ENCODE results near the gene DKK3. TPM values are rescaled to one million over a fixed set of nuclear protein-coding genes. Genes with fewer than 3 reads are reported as not detected.

Gene DKK3
- polyA plus RNA-seq, 3 donors = not detected

- H3K79me2 ChIP-seq (ENCODE audit: insufficient read depth, low read length) = no peaks in the 10 kb centered on the region
- H3K9ac ChIP-seq (ENCODE audit: insufficient read depth, low read length, poor library complexity, severe bottlenecking) = no peak overlapping the region
- H3K4me1 ChIP-seq (ENCODE audit: control insufficient read depth in 1 of 2, insufficient read depth in 2 of 2, low read length in 2 of 2) = no peaks in the 10 kb centered on the region
- H3K27ac ChIP-seq (ENCODE audit: low read depth in 1 of 2, low read length in 2 of 2) = no peak overlapping the region
- Mint-ChIP-seq H3K27ac (no peak overlapping the region), H3K9me3 (peaks cover 0 to 3% (median 0%) of the 10 kb centered on the region in 7 donors), H3K27me3 (ENCODE audit: low read depth in 3 of 3) (peaks cover 0 to 4% (median 2%) of the 10 kb centered on the region in 3 donors), H3K36me3 (no peaks in the 10 kb centered on the region), H3K4me3 (no peak overlapping the region), H3K4me1 (peaks cover 4% of the 10 kb centered on the region)
- no peak for DNase-seq
- no peak overlapping the region for H3K4me3 ChIP-seq (replicated peaks in 1 of 3; ENCODE audit: low read depth in 2 of 3, low read length in 3 of 3)
- no peaks in the 10 kb centered on the region for H4K20me1 ChIP-seq (ENCODE audit: insufficient read depth, low read length)
- TF ChIP-seq, protein P1, sequence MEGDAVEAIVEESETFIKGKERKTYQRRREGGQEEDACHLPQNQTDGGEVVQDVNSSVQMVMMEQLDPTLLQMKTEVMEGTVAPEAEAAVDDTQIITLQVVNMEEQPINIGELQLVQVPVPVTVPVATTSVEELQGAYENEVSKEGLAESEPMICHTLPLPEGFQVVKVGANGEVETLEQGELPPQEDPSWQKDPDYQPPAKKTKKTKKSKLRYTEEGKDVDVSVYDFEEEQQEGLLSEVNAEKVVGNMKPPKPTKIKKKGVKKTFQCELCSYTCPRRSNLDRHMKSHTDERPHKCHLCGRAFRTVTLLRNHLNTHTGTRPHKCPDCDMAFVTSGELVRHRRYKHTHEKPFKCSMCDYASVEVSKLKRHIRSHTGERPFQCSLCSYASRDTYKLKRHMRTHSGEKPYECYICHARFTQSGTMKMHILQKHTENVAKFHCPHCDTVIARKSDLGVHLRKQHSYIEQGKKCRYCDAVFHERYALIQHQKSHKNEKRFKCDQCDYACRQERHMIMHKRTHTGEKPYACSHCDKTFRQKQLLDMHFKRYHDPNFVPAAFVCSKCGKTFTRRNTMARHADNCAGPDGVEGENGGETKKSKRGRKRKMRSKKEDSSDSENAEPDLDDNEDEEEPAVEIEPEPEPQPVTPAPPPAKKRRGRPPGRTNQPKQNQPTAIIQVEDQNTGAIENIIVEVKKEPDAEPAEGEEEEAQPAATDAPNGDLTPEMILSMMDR (IDR thresholded peaks at IDR 0.05) = peak; percentile 24
- H3K4me2 ChIP-seq (replicated peaks; ENCODE audit: extremely low read depth, low read length, poor library complexity, severe bottlenecking) = no peak overlapping the region
- intact Hi-C loops (cut with micrococcal nuclease) = no loop called here
- WGBS (ENCODE audit: insufficient coverage) = no CpG with 5 or more reads among the region's 1 CpG
- no peaks in the 10 kb centered on the region for H3K36me3 ChIP-seq (replicated peaks in 1 of 2; ENCODE audit: control insufficient read depth in 1 of 2, insufficient read depth in 2 of 2, low read length in 2 of 2)
- H3K27me3 ChIP-seq (ENCODE audit: control insufficient read depth in 2 of 2, insufficient read depth in 2 of 2, low read length in 2 of 2) = no peaks in the 10 kb centered on the region
- H3K9me3 ChIP-seq (replicated peaks in 1 of 2; ENCODE audit: control insufficient read depth in 1 of 2, insufficient read depth in 1 of 2, low read length in 2 of 2) = no peaks in the 10 kb centered on the region
- no peak overlapping the region for H2AFZ ChIP-seq (ENCODE audit: insufficient read depth, low read depth, low read length, poor library complexity, severe bottlenecking)
Observed at GRCh38 chr11:11987503-11988022, 20.9 kb downstream of the DKK3 start.

- Histone ChIP-seq H3K9me3 (replicated peaks in 1 of 2; ENCODE audit: control insufficient read depth in 1 of 2, insufficient read depth in 1 of 2, low read length in 2 of 2) (peaks cover 0 to 2% of the 10 kb centered on the region in 2 donors), H2AFZ (ENCODE audit: insufficient read depth, low read depth, low read length, poor library complexity, severe bottlenecking) (no peak overlapping the region), H3K27ac (ENCODE audit: low read depth in 1 of 2, low read length in 2 of 2) (no peak overlapping the region), H3K9ac (ENCODE audit: insufficient read depth, low read length, poor library complexity, severe bottlenecking) (no peak overlapping the region), H3K4me3 (replicated peaks in 1 of 3; ENCODE audit: low read depth in 2 of 3, low read length in 3 of 3) (no peak overlapping the region), H3K27me3 (ENCODE audit: control insufficient read depth in 2 of 2, insufficient read depth in 2 of 2, low read length in 2 of 2) (no peaks in the 10 kb centered on the region), H3K4me2 (replicated peaks; ENCODE audit: extremely low read depth, low read length, poor library complexity, severe bottlenecking) (no peak overlapping the region), H4K20me1 (ENCODE audit: insufficient read depth, low read length) (no peaks in the 10 kb centered on the region), H3K79me2 (ENCODE audit: insufficient read depth, low read length) (no peaks in the 10 kb centered on the region), H3K36me3 (replicated peaks in 1 of 2; ENCODE audit: control insufficient read depth in 1 of 2, insufficient read depth in 2 of 2, low read length in 2 of 2) (no peaks in the 10 kb centered on the region), H3K4me1 (ENCODE audit: control insufficient read depth in 1 of 2, insufficient read depth in 2 of 2, low read length in 2 of 2) (no peaks in the 10 kb centered on the region)
- no peak overlapping the region for H3K4me3 Mint-ChIP-seq
- intact Hi-C loops (cut with micrococcal nuclease) = no loop called here
- TF ChIP-seq, protein P1 (IDR thresholded peaks at IDR 0.05) = no peak
- H3K9me3 Mint-ChIP-seq = peaks cover 0 to 3% (median under 1%) of the 10 kb centered on the region in 7 donors
- no peaks in the 10 kb centered on the region for H3K36me3 Mint-ChIP-seq
- no peak for DNase-seq
- H3K4me1 Mint-ChIP-seq = peaks cover 4% of the 10 kb centered on the region
- 100% methylated on average over 2 of the region's 9 CpGs for WGBS (ENCODE audit: insufficient coverage)
- peaks cover 0 to 2% (median 2%) of the 10 kb centered on the region in 3 donors for H3K27me3 Mint-ChIP-seq (ENCODE audit: low read depth in 3 of 3)
- H3K27ac Mint-ChIP-seq = peak overlapping the region in 1 of 7 donors; percentile 30
Observed at GRCh38 chr11:11985954-11986949, 22.2 kb downstream of the DKK3 start.
